GM23248 (cell line): ENCODE data around the gene STYXL2.

Experiments
- EZH2 ChIP-seq: fragments of 200-600 bp; sonication (generic); IDR thresholded peaks from 2 replicates; pipeline ENCODE4 v1.6.1; 2018; ENCODE audit warnings: antibody characterized with exemption, mild to moderate bottlenecking; ENCODE audit not compliant: insufficient read depth, poor library complexity, severe bottlenecking
- EZH2phosphoT487 ChIP-seq: fragments of 200-600 bp; sonication (generic); IDR thresholded peaks from 2 replicates; pipeline ENCODE4 v1.6.1; 2018; ENCODE audit warnings: antibody characterized with exemption, moderate library complexity, mild to moderate bottlenecking, low read depth; ENCODE audit not compliant: insufficient read depth

GRCh38 chr1:167117225-167117624, 23.4 kb downstream of the STYXL2 start:
- TF ChIP-seq EZH2phosphoT487, result no peak
- no peak for TF ChIP-seq EZH2
